ENCODE results near the gene EIF4EBP2. TPM values are rescaled to one million over a fixed set of nuclear protein-coding genes. Genes with fewer than 3 reads are reported as not detected.

Gene EIF4EBP2
- polyA plus RNA-seq, 3 donors = 26.3 to 93.8 (median 73.4) TPM

GRCh38 chr10:70418229-70418628, 14.3 kb downstream of the EIF4EBP2 start:
- no peaks in the 10 kb centered on the region for H3K4me1 Mint-ChIP-seq
- peaks cover 93% of the 10 kb centered on the region for H4K20me1 ChIP-seq (ENCODE audit: insufficient read depth, low read length)
- no peaks in the 10 kb centered on the region for H3K9me3 ChIP-seq (replicated peaks in 1 of 2; ENCODE audit: control insufficient read depth in 1 of 2, insufficient read depth in 1 of 2, low read length in 2 of 2)
- peak overlapping the region in 1 of 2 donors; percentile 46 for H3K27ac ChIP-seq (ENCODE audit: low read depth in 1 of 2, low read length in 2 of 2)
- no peak overlapping the region for H3K9ac ChIP-seq (ENCODE audit: insufficient read depth, low read length, poor library complexity, severe bottlenecking)
- no peaks in the 10 kb centered on the region for H3K27me3 ChIP-seq (ENCODE audit: control insufficient read depth in 2 of 2, insufficient read depth in 2 of 2, low read length in 2 of 2)
- WGBS (ENCODE audit: insufficient coverage) = no CpG with 5 or more reads among the region's 1 CpG
- DNase-seq = no peak
- H2AFZ ChIP-seq (ENCODE audit: insufficient read depth, low read depth, low read length, poor library complexity, severe bottlenecking) = no peak overlapping the region
- H3K4me3 Mint-ChIP-seq = no peak overlapping the region
- H3K4me1 ChIP-seq (ENCODE audit: control insufficient read depth in 1 of 2, insufficient read depth in 2 of 2, low read length in 2 of 2) = no peaks in the 10 kb centered on the region
- H3K27ac Mint-ChIP-seq = peak overlapping the region in 2 of 7 donors; percentile 54 to 73
- intact Hi-C loops (cut with micrococcal nuclease) = no loop called here
- H3K4me3 ChIP-seq (replicated peaks in 1 of 3; ENCODE audit: low read depth in 2 of 3, low read length in 3 of 3) = no peak overlapping the region
- no peaks in the 10 kb centered on the region for H3K27me3 Mint-ChIP-seq (ENCODE audit: low read depth in 3 of 3)
- H3K36me3 ChIP-seq (replicated peaks in 1 of 2; ENCODE audit: control insufficient read depth in 1 of 2, insufficient read depth in 2 of 2, low read length in 2 of 2) = peaks cover 39 to 79% of the 10 kb centered on the region in 2 donors
- no peaks in the 10 kb centered on the region for H3K9me3 Mint-ChIP-seq
- H3K36me3 Mint-ChIP-seq = peaks cover 48 to 58% of the 10 kb centered on the region in 2 donors
- TF ChIP-seq CTCF (IDR thresholded peaks at IDR 0.05) = no peak
- peaks cover 58% of the 10 kb centered on the region for H3K79me2 ChIP-seq (ENCODE audit: insufficient read depth, low read length)
- no peak overlapping the region for H3K4me2 ChIP-seq (replicated peaks; ENCODE audit: extremely low read depth, low read length, poor library complexity, severe bottlenecking)

GRCh38 chr10:70418713-70419112, 14.8 kb downstream of the EIF4EBP2 start:
- H3K4me2 ChIP-seq (replicated peaks; ENCODE audit: extremely low read depth, low read length, poor library complexity, severe bottlenecking) = no peak overlapping the region
- no peak for DNase-seq
- H3K4me3 ChIP-seq (replicated peaks in 1 of 3; ENCODE audit: low read depth in 2 of 3, low read length in 3 of 3) = no peak overlapping the region
- peak overlapping the region in 2 of 7 donors; percentile 32 to 41 for H3K27ac Mint-ChIP-seq
- no peaks in the 10 kb centered on the region for H3K4me1 Mint-ChIP-seq
- peaks cover 53% of the 10 kb centered on the region for H3K79me2 ChIP-seq (ENCODE audit: insufficient read depth, low read length)
- H3K9ac ChIP-seq (ENCODE audit: insufficient read depth, low read length, poor library complexity, severe bottlenecking) = no peak overlapping the region
- intact Hi-C loops (cut with micrococcal nuclease) = no loop called here
- no peak for TF ChIP-seq CTCF (IDR thresholded peaks at IDR 0.05)
- peak overlapping the region in 1 of 2 donors; percentile 46 for H3K27ac ChIP-seq (ENCODE audit: low read depth in 1 of 2, low read length in 2 of 2)
- H3K27me3 ChIP-seq (ENCODE audit: control insufficient read depth in 2 of 2, insufficient read depth in 2 of 2, low read length in 2 of 2) = no peaks in the 10 kb centered on the region
- no peak overlapping the region for H2AFZ ChIP-seq (ENCODE audit: insufficient read depth, low read depth, low read length, poor library complexity, severe bottlenecking)
- peaks cover 93% of the 10 kb centered on the region for H4K20me1 ChIP-seq (ENCODE audit: insufficient read depth, low read length)
- peaks cover 44 to 84% of the 10 kb centered on the region in 2 donors for H3K36me3 ChIP-seq (replicated peaks in 1 of 2; ENCODE audit: control insufficient read depth in 1 of 2, insufficient read depth in 2 of 2, low read length in 2 of 2)
- no peaks in the 10 kb centered on the region for H3K9me3 ChIP-seq (replicated peaks in 1 of 2; ENCODE audit: control insufficient read depth in 1 of 2, insufficient read depth in 1 of 2, low read length in 2 of 2)
- no peaks in the 10 kb centered on the region for H3K9me3 Mint-ChIP-seq
- H3K27me3 Mint-ChIP-seq (ENCODE audit: low read depth in 3 of 3) = no peaks in the 10 kb centered on the region
- H3K36me3 Mint-ChIP-seq = peaks cover 53 to 63% of the 10 kb centered on the region in 2 donors
- WGBS (ENCODE audit: insufficient coverage) = 100% methylated on average over 1 of the region's 3 CpGs
- no peaks in the 10 kb centered on the region for H3K4me1 ChIP-seq (ENCODE audit: control insufficient read depth in 1 of 2, insufficient read depth in 2 of 2, low read length in 2 of 2)
- no peak overlapping the region for H3K4me3 Mint-ChIP-seq
